Ishikawa (cell line): ENCODE results near the gene SUDS3.

Experiments used
- CEBPB ChIP-seq: IDR thresholded peaks from 2 replicates; pipeline ENCODE4 v1.6.1; 2012
- CREB1 ChIP-seq: IDR thresholded peaks from 2 replicates; pipeline ENCODE4 v1.6.1; 2012; ENCODE audit warnings: low read depth
- EGR1 ChIP-seq: IDR thresholded peaks from 2 replicates; pipeline ENCODE4 v1.6.1; 2012
- EP300 ChIP-seq: IDR thresholded peaks from 2 replicates; pipeline ENCODE4 v1.6.1; 2012; ENCODE audit warnings: borderline replicate concordance
- FOXM1 ChIP-seq: IDR thresholded peaks from 2 replicates; pipeline ENCODE4 v1.6.1; 2012; ENCODE audit warnings: low read depth, borderline replicate concordance
- NFIC ChIP-seq: IDR thresholded peaks from 2 replicates; pipeline ENCODE4 v1.6.1; 2012
- RAD21 ChIP-seq: IDR thresholded peaks from 2 replicates; pipeline ENCODE4 v1.6.1; 2012; ENCODE audit warnings: low read depth
- TAF1 ChIP-seq: IDR thresholded peaks from 2 replicates; pipeline ENCODE4 v1.6.1; 2012; ENCODE audit warnings: low read depth, mild to moderate bottlenecking
- TCF12 ChIP-seq: IDR thresholded peaks from 2 replicates; pipeline ENCODE4 v1.6.1; 2012; ENCODE audit warnings: low read depth
- TEAD4 ChIP-seq: IDR thresholded peaks from 2 replicates; pipeline ENCODE4 v1.6.1; 2012
- USF1 ChIP-seq: IDR thresholded peaks from 2 replicates; pipeline ENCODE4 v1.6.1; 2012
- YY1 ChIP-seq: IDR thresholded peaks from 2 replicates; pipeline ENCODE4 v1.6.1; 2012; ENCODE audit warnings: low read depth
- ZBTB7A ChIP-seq: IDR thresholded peaks from 2 replicates; pipeline ENCODE4 v1.6.1; 2012; ENCODE audit warnings: low read depth
- TF ChIP-seq, protein P1 (sequence below): IDR thresholded peaks from 2 replicates; pipeline ENCODE4 v1.6.1; 2012
- TF ChIP-seq, protein P2 (sequence below): IDR thresholded peaks from 2 replicates; pipeline ENCODE4 v1.6.1; 2012; ENCODE audit warnings: low read depth, mild to moderate bottlenecking

The SUDS3 gene

DNA sequence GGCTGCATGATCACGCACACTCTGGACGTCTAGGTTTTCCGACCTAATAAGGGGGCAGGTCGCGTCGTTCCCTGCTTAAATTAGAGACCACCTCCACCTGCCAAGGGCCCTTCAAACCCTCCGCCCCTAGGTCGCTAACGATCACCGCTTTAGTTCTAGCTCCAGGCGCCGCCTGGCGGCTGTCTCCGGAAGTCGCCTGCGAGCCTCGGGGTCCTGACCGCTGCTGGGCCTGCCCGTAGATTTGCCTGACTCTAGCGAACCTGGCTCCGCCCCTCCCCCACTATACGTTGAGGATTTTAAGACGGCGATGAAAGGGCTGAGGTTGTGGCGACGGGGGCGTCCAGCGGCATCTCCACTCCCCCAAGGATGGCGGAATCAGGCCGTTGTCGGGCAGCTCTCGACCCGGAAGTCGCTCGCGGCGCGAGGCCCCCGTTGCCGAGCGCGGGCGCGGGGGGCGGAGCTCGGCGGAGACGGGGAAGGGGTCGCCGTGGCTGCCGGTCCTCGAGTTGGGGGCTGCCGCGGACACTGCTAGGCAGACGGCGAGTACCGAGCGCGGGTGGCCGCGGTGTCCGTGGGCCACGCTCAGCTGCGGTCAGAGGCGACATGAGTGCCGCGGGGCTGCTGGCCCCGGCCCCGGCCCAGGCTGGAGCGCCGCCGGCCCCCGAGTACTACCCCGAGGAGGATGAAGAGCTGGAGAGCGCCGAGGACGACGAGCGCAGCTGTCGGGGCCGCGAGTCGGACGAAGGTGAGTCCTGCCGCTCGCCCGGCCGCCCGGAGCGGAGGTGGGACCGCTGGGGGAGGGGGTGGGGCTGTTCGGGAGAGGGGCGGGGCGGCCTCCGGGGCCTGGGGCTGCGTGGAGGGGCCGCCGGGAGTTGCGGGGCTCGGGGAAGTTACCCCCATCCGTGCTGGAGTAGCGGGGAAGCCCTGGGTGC lies at the start of gene SUDS3:
Gene SUDS3, plus strand, starts transcription at position 467 of the 932 bp plus-strand sequence. Its CDS starts 137 bp downstream, at position 604.
- TF ChIP-seq TAF1, result peak; percentile 52; the same call in 1 of the 2 replicates
- no peak for TF ChIP-seq EP300
- peak; percentile 76 for TF ChIP-seq RAD21
- TF ChIP-seq USF1, result no peak
- TF ChIP-seq EGR1, result no peak
- TF ChIP-seq NFIC, result no peak
- peak; percentile 70 for TF ChIP-seq ZBTB7A

GRCh38 chr12:118326991-118327390 lies 49.4 kb upstream of the SUDS3 start:
- TF ChIP-seq TAF1 (no peak), ZBTB7A (no peak), FOXM1 (no peak), EGR1 (no peak), TEAD4 (no peak), USF1 (no peak), NFIC (no peak), YY1 (no peak), EP300 (no peak), CEBPB (no peak), RAD21 (no peak), TCF12 (no peak), CREB1 (no peak)
- TF ChIP-seq, protein P1, sequence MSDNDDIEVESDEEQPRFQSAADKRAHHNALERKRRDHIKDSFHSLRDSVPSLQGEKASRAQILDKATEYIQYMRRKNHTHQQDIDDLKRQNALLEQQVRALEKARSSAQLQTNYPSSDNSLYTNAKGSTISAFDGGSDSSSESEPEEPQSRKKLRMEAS, result no peak
- TF ChIP-seq, protein P2, sequence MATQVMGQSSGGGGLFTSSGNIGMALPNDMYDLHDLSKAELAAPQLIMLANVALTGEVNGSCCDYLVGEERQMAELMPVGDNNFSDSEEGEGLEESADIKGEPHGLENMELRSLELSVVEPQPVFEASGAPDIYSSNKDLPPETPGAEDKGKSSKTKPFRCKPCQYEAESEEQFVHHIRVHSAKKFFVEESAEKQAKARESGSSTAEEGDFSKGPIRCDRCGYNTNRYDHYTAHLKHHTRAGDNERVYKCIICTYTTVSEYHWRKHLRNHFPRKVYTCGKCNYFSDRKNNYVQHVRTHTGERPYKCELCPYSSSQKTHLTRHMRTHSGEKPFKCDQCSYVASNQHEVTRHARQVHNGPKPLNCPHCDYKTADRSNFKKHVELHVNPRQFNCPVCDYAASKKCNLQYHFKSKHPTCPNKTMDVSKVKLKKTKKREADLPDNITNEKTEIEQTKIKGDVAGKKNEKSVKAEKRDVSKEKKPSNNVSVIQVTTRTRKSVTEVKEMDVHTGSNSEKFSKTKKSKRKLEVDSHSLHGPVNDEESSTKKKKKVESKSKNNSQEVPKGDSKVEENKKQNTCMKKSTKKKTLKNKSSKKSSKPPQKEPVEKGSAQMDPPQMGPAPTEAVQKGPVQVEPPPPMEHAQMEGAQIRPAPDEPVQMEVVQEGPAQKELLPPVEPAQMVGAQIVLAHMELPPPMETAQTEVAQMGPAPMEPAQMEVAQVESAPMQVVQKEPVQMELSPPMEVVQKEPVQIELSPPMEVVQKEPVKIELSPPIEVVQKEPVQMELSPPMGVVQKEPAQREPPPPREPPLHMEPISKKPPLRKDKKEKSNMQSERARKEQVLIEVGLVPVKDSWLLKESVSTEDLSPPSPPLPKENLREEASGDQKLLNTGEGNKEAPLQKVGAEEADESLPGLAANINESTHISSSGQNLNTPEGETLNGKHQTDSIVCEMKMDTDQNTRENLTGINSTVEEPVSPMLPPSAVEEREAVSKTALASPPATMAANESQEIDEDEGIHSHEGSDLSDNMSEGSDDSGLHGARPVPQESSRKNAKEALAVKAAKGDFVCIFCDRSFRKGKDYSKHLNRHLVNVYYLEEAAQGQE, result no peak

DNA sequence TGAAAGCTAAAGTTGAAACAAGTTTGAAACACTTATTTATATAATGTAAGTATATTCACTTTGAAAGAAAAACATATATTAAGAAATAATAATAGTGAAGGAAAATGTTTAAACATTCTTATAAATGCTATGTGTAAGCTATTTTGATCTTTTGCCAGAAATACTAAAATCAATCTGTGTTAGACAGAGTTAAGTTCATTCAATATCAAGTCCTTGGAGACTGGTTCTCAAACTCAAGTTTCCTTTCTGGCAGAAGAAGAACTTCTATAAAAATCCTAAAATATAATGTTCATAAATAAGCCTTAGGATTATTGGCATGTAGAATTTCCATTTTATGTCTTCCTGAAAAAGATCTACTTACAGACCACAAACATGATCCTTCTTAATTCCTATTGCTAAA lies 49.0 kb upstream of the SUDS3 start:
- TF ChIP-seq USF1 (no peak), NFIC (no peak), EP300 (no peak), YY1 (no peak), TEAD4 (no peak), CREB1 (no peak), TCF12 (no peak), ZBTB7A (no peak), TAF1 (no peak), RAD21 (no peak), FOXM1 (no peak), CEBPB (no peak)
- TF ChIP-seq, protein P1, result no peak
- TF ChIP-seq, protein P2, result no peak

DNA sequence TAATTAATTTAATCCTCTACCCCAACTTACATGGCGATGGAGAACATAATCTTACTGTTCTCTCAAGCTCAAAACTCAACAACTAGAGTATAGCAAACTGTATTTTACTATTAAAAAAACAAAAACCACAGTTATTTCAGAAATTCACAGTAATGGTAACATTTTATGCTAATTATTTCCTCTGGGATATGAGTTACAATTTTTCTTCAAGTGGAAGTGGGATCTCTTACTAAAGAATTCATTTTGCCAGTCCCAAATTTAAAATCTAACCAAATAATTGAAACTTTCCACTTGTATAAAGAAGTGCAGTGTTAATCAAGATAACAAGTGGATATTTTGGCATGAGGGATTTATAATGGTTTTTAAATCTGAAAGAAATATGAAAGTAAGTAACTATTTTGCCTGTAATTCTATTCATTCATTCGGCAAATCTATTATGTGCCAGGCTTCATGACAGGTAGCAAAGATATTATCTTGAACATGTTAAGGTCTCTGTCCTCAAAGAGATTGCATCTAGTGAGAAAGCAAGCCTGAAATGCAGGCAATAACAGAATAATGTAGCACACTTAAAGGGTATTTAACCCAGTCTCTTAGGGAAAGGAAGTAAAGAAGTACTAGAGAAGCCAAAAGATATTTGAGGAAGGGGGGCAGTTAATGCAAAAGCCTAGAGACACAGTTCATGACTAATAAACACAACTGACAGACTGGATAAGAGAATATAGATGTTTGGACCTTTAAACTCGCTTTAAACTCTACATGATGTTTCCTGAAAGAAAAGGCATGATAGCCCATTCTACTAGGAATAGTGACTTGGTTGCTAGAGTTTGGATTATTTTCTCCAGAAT lies 47.6 kb upstream of the SUDS3 start:
- TF ChIP-seq EP300 (no peak), NFIC (no peak), ZBTB7A (no peak), TAF1 (no peak)

GRCh38 chr12:118330421-118331018 lies 45.8 kb upstream of the SUDS3 start:
- TF ChIP-seq TAF1 (no peak), ZBTB7A (no peak), RAD21 (no peak), USF1 (no peak)
- TF ChIP-seq, protein P2, result no peak
